Measurements from ENCODE around the gene NPTXR. TPM values are rescaled to one million over a fixed set of nuclear protein-coding genes. Genes with fewer than 3 reads are reported as not detected.

NPTXR gene
- total RNA-seq, 1 donor from 2014 or later, result under 0.01 TPM

GRCh38 chr22:38853196-38853651 is 9.4 kb upstream of the NPTXR start:
- no peak for DNase-seq (ENCODE audit: low read depth in 2 of 2)

- no peak for DNase-seq (ENCODE audit: low read depth in 2 of 2)
Measured at GRCh38 chr22:38852522-38852921, 8.7 kb upstream of the NPTXR start.

- peak in 1 of 2 donors; percentile 42 for DNase-seq (ENCODE audit: low read depth in 2 of 2)
Measured at GRCh38 chr22:38850941-38851849, 7.4 kb upstream of the NPTXR start.

- DNase-seq (ENCODE audit: low read depth in 2 of 2), result no peak
Measured at GRCh38 chr22:38850399-38850798, 6.6 kb upstream of the NPTXR start.

- no peak for DNase-seq (ENCODE audit: low read depth in 2 of 2)
Measured at GRCh38 chr22:38849811-38850210, 6.0 kb upstream of the NPTXR start.

GRCh38 chr22:38846412-38846811 is 2.6 kb upstream of the NPTXR start:
- no peak for DNase-seq (ENCODE audit: low read depth in 2 of 2)

- DNase-seq (ENCODE audit: low read depth in 2 of 2), result peak in 1 of 2 donors; percentile 24
Measured at GRCh38 chr22:38845004-38845740, 1.3 kb upstream of the NPTXR start.

- no peak for DNase-seq (ENCODE audit: low read depth in 2 of 2)
Measured at GRCh38 chr22:38844315-38845003, 631 bp upstream of the NPTXR start.

GRCh38 chr22:38843201-38843656 is 599 bp downstream of the NPTXR start:
- peak; percentile 74 to 87 for DNase-seq (ENCODE audit: low read depth in 2 of 2)

GRCh38 chr22:38842512-38843200 is 1.2 kb downstream of the NPTXR start:
- DNase-seq (ENCODE audit: low read depth in 2 of 2), result no peak

- no peak for DNase-seq (ENCODE audit: low read depth in 2 of 2)
Measured at GRCh38 chr22:38841635-38842034, 2.2 kb downstream of the NPTXR start.

GRCh38 chr22:38841211-38841610 is 2.6 kb downstream of the NPTXR start:
- no peak for DNase-seq (ENCODE audit: low read depth in 2 of 2)

- DNase-seq (ENCODE audit: low read depth in 2 of 2), result no peak
Measured at GRCh38 chr22:38840129-38840528, 3.7 kb downstream of the NPTXR start.

GRCh38 chr22:38839686-38840085 is 4.1 kb downstream of the NPTXR start:
- DNase-seq (ENCODE audit: low read depth in 2 of 2), result no peak

- DNase-seq (ENCODE audit: low read depth in 2 of 2), result no peak
Measured at GRCh38 chr22:38837414-38837928, 6.4 kb downstream of the NPTXR start.

GRCh38 chr22:38835888-38836301 is 7.9 kb downstream of the NPTXR start:
- no peak for DNase-seq (ENCODE audit: low read depth in 2 of 2)

- no peak for DNase-seq (ENCODE audit: low read depth in 2 of 2)
Measured at GRCh38 chr22:38834991-38835390, 8.8 kb downstream of the NPTXR start.

- no peak for DNase-seq (ENCODE audit: low read depth in 2 of 2)
Measured at GRCh38 chr22:38834215-38834953, 9.4 kb downstream of the NPTXR start.

GRCh38 chr22:38833061-38833460 is 10.8 kb downstream of the NPTXR start:
- DNase-seq (ENCODE audit: low read depth in 2 of 2), result no peak
